Endothelial cell (in vitro differentiated cells): ENCODE measurements around the gene LRSAM1. TPM values are rescaled to one million over a fixed set of nuclear protein-coding genes. Genes with fewer than 3 reads are reported as not detected.

Source experiments
- DNase-seq: peaks from one replicate; pipeline ENCODE4 v3.0.0; 2021; ENCODE audit warnings: low spot score
- H3K27ac Mint-ChIP-seq: one replicate; pipeline ENCODE4 v1.8.0; 2021; ENCODE audit warnings: mixed read lengths, inconsistent platforms; ENCODE audit not compliant: unreplicated experiment
- H3K27me3 Mint-ChIP-seq: one replicate; pipeline ENCODE4 v1.8.0; 2021; ENCODE audit warnings: mild to moderate bottlenecking, moderate library complexity, mixed read lengths, inconsistent platforms; ENCODE audit not compliant: unreplicated experiment
- H3K36me3 Mint-ChIP-seq: one replicate; pipeline ENCODE4 v1.8.0; 2021; ENCODE audit warnings: mild to moderate bottlenecking, low read depth, mixed read lengths, inconsistent platforms; ENCODE audit not compliant: unreplicated experiment
- H3K4me1 Mint-ChIP-seq: one replicate; pipeline ENCODE4 v1.8.0; 2021; ENCODE audit warnings: mild to moderate bottlenecking, mixed read lengths, inconsistent platforms; ENCODE audit not compliant: unreplicated experiment
- H3K4me3 Mint-ChIP-seq: one replicate; pipeline ENCODE4 v1.8.0; 2021; ENCODE audit warnings: mild to moderate bottlenecking, mixed read lengths, inconsistent platforms; ENCODE audit not compliant: unreplicated experiment
- H3K9me3 Mint-ChIP-seq: one replicate; pipeline ENCODE4 v1.8.0; 2021; ENCODE audit warnings: mixed read lengths, inconsistent platforms; ENCODE audit not compliant: unreplicated experiment
- total RNA-seq: library from RNA; stranded (reverse); fragmentation: NEBNext Ultra II Directional; extraction: Animal tissue kit (Norgen Biotek cat#: 25700); gene quantifications from one replicate; pipeline ENCODE4 v1.2.1, GENCODE V29; 2021; ENCODE audit not compliant: unreplicated experiment
- TF ChIP-seq, protein P1 (sequence below): fragments of 200-600 bp; sonication (generic); IDR thresholded peaks from one replicate; pipeline ENCODE4 v1.5.0; 2021; ENCODE audit warnings: antibody characterized with exemption; ENCODE audit not compliant: unreplicated experiment

Gene LRSAM1
- total RNA-seq, 1 donor from 2014 or later, result 22.6 TPM

GRCh38 chr9:127500862-127501261, 49.6 kb downstream of the LRSAM1 start:
- no peak overlapping the region for H3K27ac Mint-ChIP-seq
- H3K4me1 Mint-ChIP-seq, result peaks cover 5% of the 10 kb centered on the region
- H3K4me3 Mint-ChIP-seq, result no peak overlapping the region
- peaks cover 3% of the 10 kb centered on the region for H3K27me3 Mint-ChIP-seq
- DNase-seq, result no peak
- peaks cover 7% of the 10 kb centered on the region for H3K36me3 Mint-ChIP-seq
- TF ChIP-seq, protein P1, sequence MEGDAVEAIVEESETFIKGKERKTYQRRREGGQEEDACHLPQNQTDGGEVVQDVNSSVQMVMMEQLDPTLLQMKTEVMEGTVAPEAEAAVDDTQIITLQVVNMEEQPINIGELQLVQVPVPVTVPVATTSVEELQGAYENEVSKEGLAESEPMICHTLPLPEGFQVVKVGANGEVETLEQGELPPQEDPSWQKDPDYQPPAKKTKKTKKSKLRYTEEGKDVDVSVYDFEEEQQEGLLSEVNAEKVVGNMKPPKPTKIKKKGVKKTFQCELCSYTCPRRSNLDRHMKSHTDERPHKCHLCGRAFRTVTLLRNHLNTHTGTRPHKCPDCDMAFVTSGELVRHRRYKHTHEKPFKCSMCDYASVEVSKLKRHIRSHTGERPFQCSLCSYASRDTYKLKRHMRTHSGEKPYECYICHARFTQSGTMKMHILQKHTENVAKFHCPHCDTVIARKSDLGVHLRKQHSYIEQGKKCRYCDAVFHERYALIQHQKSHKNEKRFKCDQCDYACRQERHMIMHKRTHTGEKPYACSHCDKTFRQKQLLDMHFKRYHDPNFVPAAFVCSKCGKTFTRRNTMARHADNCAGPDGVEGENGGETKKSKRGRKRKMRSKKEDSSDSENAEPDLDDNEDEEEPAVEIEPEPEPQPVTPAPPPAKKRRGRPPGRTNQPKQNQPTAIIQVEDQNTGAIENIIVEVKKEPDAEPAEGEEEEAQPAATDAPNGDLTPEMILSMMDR, result no peak
- H3K9me3 Mint-ChIP-seq, result no peaks in the 10 kb centered on the region

DNA sequence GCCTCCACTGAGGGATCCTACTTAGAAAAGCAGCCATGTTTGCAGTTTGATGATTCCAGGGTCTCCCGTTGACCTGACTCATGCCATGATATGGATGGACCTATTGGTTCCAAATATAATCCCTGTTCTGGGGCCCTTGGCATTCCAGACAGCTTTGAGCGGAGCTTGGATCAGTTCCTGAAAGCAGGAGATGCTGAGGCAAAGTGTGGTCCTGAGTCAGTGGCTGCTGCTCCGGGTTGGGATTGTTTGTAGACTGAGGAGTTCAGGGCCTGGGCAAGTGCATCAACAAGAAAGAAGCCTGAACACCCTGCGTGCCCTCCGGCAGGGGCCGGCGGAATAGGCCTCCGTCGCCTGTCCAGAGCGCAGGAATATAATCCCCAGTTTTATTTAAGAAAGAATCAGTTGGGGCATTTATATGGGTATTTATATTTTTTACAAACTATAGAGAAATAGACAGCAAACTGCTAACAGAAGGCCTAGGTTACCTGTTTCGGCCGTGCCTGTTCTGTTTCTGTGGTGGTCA, 50.6 kb downstream of the LRSAM1 start:
- H3K4me3 Mint-ChIP-seq, result no peak overlapping the region
- peaks cover 5% of the 10 kb centered on the region for H3K27me3 Mint-ChIP-seq
- TF ChIP-seq, protein P1, result no peak
- H3K4me1 Mint-ChIP-seq, result no peaks in the 10 kb centered on the region
- no peak overlapping the region for H3K27ac Mint-ChIP-seq
- no peak for DNase-seq
- H3K9me3 Mint-ChIP-seq, result no peaks in the 10 kb centered on the region
- peaks cover 5% of the 10 kb centered on the region for H3K36me3 Mint-ChIP-seq

DNA sequence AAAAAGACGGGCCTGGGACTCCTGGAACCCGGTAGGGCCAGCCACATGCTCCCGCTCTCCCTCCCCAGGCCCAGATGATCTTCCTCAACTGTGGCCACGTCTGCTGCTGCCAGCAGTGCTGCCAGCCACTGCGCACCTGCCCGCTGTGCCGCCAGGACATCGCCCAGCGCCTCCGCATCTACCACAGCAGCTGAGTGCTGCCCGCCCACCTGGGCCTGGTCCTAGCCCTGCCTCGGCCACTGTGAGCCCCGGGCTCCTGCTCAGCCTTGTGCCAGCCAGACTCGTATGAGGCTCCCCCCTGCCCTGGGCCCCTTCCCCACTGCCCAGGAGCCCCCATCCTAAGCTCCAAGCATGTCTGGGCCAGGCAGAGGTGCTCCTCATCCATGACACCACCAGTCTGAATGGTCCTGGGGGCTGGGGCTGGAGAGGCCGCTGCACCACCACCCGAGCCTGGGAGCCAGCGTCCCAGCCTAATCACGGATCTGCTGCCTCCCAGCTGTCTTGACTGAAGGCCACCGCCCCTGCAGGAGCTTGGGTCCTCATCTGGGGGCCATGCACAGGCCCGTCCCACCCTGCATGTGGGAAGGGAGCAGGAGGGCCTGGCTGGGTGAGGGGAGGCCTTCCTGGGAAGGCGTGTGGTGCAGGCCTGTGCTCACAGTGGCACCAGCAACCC, 51.5 kb downstream of the LRSAM1 start:
- Mint-ChIP-seq H3K36me3 (peaks cover 10% of the 10 kb centered on the region), H3K4me3 (no peak overlapping the region), H3K9me3 (no peaks in the 10 kb centered on the region), H3K27me3 (peaks cover 5% of the 10 kb centered on the region), H3K27ac (no peak overlapping the region), H3K4me1 (no peaks in the 10 kb centered on the region)
- TF ChIP-seq, protein P1, result no peak
- DNase-seq, result no peak

- H3K4me3 Mint-ChIP-seq, result no peak overlapping the region
- peaks cover 5% of the 10 kb centered on the region for H3K27me3 Mint-ChIP-seq
- H3K9me3 Mint-ChIP-seq, result no peaks in the 10 kb centered on the region
- TF ChIP-seq, protein P1, result no peak
- H3K4me1 Mint-ChIP-seq, result peaks cover under 1% of the 10 kb centered on the region
- DNase-seq, result no peak
- no peak overlapping the region for H3K27ac Mint-ChIP-seq
- peaks cover 10% of the 10 kb centered on the region for H3K36me3 Mint-ChIP-seq
These were observed 52.1 kb downstream of the LRSAM1 start for GRCh38 chr9:127503379-127503921.
